ENCODE measurements around the gene CNTNAP2.

CNTNAP2 gene

DNA sequence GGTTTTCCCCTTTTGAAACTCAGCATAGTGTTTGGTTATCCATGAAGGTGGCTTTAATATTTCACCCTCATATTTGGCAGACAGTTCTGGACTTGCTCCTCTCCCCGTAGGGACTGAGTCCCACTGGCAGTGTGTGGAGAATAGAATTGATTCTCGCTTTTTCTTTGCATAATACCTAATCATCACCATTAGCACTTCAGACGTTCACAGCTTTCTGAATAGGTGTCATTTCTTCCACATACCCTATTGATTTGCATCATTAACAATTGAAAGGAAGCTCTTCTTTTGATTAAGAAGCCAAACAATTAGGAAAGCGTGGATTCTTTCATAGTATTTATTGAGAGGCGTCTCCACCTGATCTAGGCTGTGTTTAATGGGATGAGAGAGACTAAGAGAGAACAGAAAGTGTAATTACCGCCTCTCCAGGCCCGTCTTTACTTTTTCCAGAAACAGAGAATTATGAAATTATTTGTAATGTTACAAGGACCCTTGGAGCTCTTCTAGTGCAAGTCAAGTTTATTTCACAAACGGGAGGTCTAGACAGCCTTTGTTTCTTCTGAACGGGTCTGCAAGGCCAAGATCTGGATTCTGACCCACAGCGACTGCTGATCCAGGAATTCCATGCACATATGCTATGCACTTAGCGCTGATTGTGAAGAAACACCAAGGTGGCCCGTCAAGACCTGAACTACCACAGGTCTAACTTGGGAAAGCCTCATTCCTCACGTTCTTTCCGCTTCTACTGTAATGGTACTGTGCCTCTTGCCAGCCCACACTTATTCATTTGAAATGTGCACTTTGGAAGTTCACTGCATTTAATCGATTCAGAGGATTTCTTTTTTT, 2224.1 kb downstream of the CNTNAP2 start:
- DNase-seq (ENCODE audit: low spot score), result no peak

- DNase-seq (ENCODE audit: low spot score), result no peak
Measured at GRCh38 chr7:148344406-148344805, 2227.8 kb downstream of the CNTNAP2 start.

- no peak for DNase-seq (ENCODE audit: low spot score)
Measured at GRCh38 chr7:148347981-148348380, 2231.4 kb downstream of the CNTNAP2 start.

DNA sequence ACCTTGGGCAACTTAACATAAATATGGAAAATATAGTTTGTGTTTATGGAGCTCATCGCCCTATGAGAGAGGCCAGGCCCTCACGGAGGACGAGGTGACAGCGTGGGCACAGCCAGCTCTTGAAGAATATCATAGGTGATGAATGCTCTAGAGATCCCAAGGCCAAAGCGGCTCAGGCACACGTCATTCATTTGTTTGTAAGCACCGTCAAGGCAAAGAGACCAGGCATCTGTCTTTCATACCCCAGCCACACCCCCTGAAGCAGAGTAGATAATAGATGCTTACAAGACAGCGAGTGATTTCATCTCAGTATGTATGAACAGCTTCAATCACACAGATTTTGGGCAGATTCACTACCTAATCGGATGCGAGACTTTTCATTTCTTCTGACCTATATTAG, 2231.9 kb downstream of the CNTNAP2 start:
- DNase-seq (ENCODE audit: low spot score), result no peak

DNA sequence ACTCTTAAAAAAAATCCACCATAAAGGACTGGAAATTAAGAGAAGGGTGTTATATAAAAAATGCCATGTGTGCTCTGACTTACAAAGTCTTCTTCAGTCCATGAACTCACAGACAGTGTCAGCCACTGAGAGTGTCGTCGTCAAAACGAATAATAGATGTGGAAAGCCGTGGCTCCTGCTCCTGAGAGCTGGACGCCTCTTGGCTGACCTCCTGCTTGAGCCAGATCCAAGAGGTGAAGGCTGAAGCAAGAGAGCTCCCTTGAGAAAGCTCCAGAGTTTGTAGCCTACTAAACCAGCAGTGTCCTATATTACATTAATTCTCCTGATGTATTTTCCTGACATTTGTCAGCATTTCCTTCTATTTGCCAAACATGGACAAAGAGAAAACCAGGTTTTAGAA, 2239.7 kb downstream of the CNTNAP2 start:
- no peak for DNase-seq (ENCODE audit: low spot score)

DNA sequence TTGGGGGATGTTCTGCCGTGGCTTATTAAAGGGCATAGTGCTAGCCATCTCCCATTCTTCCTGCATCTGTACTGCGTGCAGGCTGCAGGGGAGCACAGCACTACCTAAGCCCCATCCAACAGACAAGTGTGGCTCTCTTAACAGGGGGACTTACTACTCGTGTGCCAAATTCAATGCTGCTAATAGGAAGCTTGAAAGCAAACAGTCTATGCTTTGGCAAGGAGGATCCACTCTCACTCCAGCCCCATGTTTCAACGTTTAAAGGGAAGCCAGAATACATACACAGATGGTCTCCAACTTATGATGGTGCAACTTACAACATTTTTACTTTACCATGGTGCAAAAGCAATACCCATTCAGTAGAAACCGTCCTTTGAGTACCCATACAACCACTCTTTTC, 2245.9 kb downstream of the CNTNAP2 start:
- no peak for DNase-seq (ENCODE audit: low spot score)

DNA sequence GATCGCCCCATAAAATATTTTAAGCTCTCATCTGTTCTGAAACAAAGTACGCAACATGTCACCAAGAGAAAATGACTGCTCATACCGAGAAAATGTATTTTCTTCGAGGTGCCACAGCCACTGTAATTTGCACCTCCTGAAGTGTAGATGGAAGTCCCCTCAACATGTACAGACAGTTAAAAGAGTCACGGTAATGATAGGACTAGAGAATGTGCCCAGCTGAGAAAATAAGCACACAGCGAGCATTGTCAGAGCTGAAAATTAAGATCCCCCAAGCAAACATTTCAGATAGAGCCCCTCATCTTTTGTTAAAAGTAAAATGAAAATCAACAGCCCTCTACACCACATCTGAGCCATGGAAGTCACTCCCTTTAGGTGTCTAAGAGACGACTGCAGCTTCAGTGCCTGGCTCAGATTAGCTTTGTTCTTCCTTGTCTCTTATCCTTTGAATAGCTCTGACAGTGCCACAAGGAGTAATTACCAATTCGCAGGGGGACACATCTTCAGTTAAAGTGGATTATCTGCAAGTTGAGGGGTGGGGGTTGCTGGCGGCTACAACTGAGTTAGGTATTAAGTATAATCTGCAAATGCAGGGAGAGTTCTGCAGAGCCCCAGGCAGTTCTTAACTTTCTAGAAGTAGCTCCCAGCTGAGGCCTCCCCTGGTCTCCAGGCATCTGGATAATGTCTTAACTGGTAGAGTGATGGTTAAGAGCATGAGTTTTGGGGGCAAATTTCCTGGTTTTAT, 2251.3 kb downstream of the CNTNAP2 start:
- DNase-seq (ENCODE audit: low spot score), result no peak

DNA sequence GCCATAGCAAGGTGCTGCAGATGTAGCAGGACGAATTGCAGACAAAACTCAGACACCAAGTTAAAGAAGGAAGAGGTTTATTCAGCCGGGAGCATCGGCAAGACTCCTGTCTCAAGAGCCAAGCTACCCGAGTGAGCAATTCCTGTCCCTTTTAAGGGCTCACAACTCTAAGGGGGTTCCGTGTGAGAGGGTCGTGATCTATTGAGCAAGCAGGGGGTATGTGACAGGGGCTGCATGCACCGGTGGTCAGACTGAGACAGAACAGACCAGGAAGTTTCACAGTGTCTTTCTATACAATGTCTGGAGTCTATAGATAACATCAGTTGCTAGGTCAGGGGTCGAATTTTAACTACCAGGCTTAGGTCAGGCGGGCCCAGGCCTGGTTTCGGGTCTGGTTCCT, 2252.0 kb downstream of the CNTNAP2 start:
- no peak for DNase-seq (ENCODE audit: low spot score)

GRCh38 chr7:148371280-148371937, 2254.8 kb downstream of the CNTNAP2 start:
- DNase-seq (ENCODE audit: low spot score), result no peak

GRCh38 chr7:148374396-148375259, 2258.0 kb downstream of the CNTNAP2 start:
- DNase-seq (ENCODE audit: low spot score), result no peak

GRCh38 chr7:148379677-148380076, 2263.1 kb downstream of the CNTNAP2 start:
- DNase-seq (ENCODE audit: low spot score), result no peak

DNA sequence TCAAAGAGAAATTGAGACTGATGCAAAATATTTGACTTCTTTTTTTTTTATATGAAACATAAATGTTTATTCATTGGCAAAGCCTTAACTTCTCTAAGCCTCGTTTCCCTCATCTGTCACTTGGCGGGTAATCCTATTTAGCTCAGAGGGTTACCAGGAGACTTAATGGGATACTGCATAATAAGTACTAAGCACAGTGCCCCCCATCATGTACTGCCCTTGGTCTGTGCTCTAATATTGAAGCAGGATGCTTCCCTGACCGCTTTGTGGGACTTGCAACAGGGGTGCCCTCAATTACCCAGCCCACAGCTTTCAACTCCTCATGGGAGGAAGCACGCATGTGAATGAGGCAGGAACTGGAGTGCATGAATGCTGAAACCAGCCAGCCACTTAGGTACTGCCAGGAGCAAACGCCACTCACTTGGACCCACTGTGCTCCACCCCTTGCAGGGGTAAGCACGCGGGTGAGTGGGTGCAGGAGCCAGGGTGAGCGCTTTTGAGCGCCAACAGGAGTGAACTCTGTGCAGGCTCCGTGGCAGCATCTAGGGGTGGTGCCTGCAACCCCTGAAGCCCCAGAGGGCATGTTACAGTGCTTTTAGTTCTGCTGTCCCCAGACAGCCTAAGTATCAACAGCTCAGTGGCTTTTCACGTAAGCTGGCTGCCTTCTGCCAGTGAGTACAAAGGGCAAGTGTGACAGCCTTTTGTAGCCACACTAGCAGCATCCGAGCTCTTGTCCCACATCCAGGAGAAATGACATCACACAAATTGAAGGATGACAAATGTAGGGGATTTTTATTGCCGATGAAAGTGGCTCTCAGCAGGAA, 2264.2 kb downstream of the CNTNAP2 start:
- no peak for DNase-seq (ENCODE audit: low spot score)

GRCh38 chr7:148382596-148382995, 2266.0 kb downstream of the CNTNAP2 start:
- no peak for DNase-seq (ENCODE audit: low spot score)

DNA sequence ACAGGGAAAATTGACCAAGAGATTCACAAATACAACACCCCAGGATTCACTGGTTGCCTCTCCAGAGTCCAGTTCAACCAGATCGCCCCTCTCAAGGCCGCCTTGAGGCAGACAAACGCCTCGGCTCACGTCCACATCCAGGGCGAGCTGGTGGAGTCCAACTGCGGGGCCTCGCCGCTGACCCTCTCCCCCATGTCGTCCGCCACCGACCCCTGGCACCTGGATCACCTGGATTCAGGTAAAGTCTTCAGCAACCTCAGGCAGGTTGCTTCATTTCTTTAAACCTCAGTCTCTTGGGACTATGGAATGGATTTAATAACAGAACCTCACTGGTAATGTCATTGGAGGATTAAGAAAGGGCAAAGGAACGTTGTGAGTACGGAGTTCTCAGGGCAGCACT, 2267.1 kb downstream of the CNTNAP2 start:
- no peak for DNase-seq (ENCODE audit: low spot score)

DNA sequence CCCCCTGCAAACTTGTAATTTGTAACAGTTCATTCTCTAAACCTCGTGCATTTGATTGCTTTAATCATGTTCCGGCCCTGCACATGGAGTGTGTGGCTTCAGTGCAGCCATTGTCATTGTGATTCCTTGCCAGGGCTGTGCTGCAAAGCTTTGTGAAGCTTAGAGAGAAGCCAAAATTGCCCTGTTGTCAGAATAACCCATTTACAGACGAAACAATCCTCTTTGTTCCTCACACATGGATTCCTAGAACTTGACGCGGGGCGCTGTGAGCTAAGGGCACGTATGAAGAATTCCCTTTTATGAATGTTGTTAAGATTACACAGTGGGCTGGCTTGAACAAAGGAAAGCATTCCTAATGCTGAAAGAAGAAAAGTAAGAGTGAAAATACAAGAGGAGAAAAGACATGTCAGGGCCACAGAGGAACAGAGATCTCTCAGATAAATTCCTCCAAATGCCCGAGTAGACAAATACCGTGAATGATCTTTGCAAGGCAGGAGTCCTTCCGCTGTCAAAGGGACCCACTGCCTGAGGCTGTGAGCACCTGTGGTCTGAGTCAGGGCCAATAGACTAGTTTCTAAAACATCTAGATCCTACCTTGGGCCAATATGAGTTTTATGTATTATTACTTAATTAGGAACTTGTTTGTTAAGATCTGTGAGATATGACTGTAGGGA, 2268.5 kb downstream of the CNTNAP2 start:
- DNase-seq (ENCODE audit: low spot score), result no peak

- no peak for DNase-seq (ENCODE audit: low spot score)
Measured at GRCh38 chr7:148390381-148390780, 2273.8 kb downstream of the CNTNAP2 start.

DNA sequence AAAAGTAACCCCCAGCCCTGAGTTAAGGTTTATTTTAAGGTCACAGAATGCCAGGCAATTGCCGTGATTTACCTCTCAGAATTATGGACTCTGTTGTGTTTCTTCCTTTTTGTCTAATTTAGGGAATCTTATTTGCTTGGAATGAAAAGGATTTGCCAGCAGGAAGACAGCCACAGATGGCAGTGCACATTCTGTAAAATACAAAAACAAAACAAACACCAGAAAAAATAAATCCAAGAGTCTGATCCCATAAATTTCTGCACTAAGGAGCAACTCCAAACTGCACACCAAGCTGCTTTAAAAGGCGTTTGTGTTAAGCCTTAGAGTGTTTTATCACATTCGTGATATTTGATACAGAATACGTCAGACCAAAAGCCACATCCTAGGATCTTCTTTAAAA, 2275.0 kb downstream of the CNTNAP2 start:
- DNase-seq (ENCODE audit: low spot score), result no peak

DNA sequence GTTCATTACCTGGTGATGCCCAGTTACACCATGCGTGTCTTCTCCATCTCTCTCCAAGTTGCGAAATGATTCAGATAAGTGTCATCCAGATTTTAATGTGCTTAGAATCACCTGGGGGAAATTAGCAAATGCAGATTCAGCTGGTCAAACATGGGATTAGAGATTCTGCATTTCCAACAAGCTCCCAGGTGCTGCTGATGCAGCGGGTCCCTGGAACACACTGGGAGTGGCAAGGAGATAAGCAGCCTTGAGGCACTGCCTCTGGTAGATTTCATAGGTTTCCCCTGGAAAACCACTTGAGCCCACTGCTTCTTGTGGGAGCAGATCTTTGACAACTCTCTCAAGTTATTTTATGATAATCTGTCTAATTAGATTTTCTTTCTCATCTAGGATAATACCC, 2278.0 kb downstream of the CNTNAP2 start:
- DNase-seq (ENCODE audit: low spot score), result no peak

DNA sequence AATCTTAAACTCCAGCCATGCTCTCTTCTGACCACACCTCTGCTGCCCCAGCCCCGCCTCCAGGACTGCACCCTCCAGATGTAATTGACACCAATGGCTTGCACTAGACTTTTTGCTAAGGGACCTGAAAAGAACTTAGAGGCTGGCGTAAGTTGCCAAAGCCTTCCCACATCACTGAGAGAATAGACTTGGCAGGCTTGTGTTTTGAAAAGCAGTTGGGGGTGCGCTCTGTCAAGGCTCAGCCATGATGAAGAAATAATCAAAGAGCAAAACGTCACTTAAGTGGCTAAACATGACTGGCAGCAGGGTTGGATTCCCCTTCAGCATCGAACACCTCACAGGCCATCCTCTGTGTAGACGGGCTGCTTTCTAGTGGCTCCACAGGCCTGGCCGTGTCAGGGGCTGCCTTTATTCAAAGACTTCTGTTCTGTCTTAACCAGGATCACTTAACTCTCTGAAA, 2278.8 kb downstream of the CNTNAP2 start:
- no peak for DNase-seq (ENCODE audit: low spot score)

DNA sequence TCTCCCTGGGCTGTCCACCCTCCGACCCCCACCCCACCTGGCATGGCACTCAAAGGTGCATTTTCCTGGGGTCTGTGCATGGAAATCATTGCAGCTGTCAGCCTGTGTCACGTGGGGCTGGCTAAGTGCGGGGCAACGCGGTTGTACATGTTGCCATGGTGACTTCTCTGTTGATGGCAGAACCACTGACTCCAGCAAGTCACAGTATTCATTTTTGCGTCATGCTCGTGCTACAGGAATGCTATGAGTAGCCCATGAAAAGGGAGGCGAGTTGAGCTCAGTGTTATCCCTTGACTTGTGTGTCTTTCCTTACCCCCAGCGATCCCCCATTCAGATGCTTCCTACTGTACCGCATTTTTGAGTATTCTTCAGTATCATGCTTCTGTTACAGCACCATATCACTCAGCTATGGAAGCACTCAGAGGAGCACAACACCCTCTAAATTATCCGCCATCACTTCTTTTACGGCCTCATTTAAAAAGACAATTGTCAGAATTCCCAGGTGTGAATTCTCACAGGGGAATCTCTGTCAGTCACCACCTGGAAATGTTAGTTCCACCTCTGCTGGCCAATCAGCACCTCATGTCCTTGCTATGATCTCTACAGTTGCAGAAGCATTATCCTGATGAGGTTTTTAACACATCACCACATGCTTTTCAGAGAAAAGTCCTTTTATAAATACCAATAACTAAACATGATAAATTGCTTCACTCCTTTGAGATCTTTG, 2279.6 kb downstream of the CNTNAP2 start:
- no peak for DNase-seq (ENCODE audit: low spot score)

Data from GM03348 (cell line).